K562 (cell line): Measurements from ENCODE around the gene SIGLEC6. TPM values are rescaled to one million over a fixed set of nuclear protein-coding genes. Genes with fewer than 3 reads are reported as not detected.
A peak's percentile ranks its signal among the peaks of the same experiment; 100 is the strongest.

Source experiments
- ATF6 ChIP-seq: sonication (generic); formaldehyde crosslinking; IDR thresholded peaks from 2 replicates; pipeline ENCODE4 v1.4.0; 2020; ENCODE audit warnings: mild to moderate bottlenecking, missing genetic modification reagents
- C11orf30 ChIP-seq: fragments of 450-650 bp; IDR thresholded peaks from 2 replicates; pipeline ENCODE4 v1.6.1; 2016; ENCODE audit warnings: low read depth, mild to moderate bottlenecking
- CBX2 ChIP-seq: fragments of 200-600 bp; sonication (generic); IDR thresholded peaks from one replicate; pipeline ENCODE4 v1.6.1; 2012; ENCODE audit warnings: mild to moderate bottlenecking, low read length, inconsistent platforms; ENCODE audit not compliant: insufficient read depth, poor library complexity, severe bottlenecking
- CHD4 ChIP-seq: fragments of 200-600 bp; sonication (generic); IDR thresholded peaks from 3 replicates; pipeline ENCODE4 v1.6.1; 2012; ENCODE audit warnings: low read depth, mild to moderate bottlenecking, mixed read lengths, low read length, inconsistent platforms; ENCODE audit not compliant: insufficient read depth, insufficient replicate concordance, poor library complexity, severe bottlenecking
- DIDO1 ChIP-seq: fragments of 450-650 bp; IDR thresholded peaks from 2 replicates; pipeline ENCODE4 v1.6.1; 2016; ENCODE audit warnings: low read depth, missing biosample characterization, missing genetic modification characterization
- E2F1 ChIP-seq: sonication (generic); formaldehyde crosslinking; IDR thresholded peaks from 2 replicates; pipeline ENCODE4 v1.8.1; 2023; ENCODE audit warnings: mild to moderate bottlenecking, missing genetic modification reagents, moderate library complexity
- KDM2B ChIP-seq: fragments of 250-450 bp; sonication (Bioruptor Pico); IDR thresholded peaks from 2 replicates; pipeline ENCODE4 v1.8.0; 2021; ENCODE audit warnings: mild to moderate bottlenecking, moderate library complexity
- NEUROD1 ChIP-seq: fragments of 150-350 bp; IDR thresholded peaks from 2 replicates; pipeline ENCODE4 v1.6.1; 2014; ENCODE audit warnings: borderline replicate concordance, low read length, low read depth; ENCODE audit not compliant: partially characterized antibody
- PHF21A ChIP-seq: fragments of 450-650 bp; IDR thresholded peaks from 2 replicates; pipeline ENCODE4 v1.6.1; 2017; ENCODE audit warnings: low read depth, borderline replicate concordance
- PKNOX1 ChIP-seq: fragments of 450-650 bp; IDR thresholded peaks from 2 replicates; pipeline ENCODE4 v1.6.1; 2016
- RBM14 ChIP-seq: fragments of 200-400 bp; formaldehyde crosslinking; IDR thresholded peaks from 2 replicates; pipeline ENCODE4 v1.6.1; 2018; ENCODE audit warnings: low read depth, mild to moderate bottlenecking, low read length, moderate library complexity, borderline replicate concordance; ENCODE audit not compliant: insufficient read depth
- SETDB1 ChIP-seq: IDR thresholded peaks from one replicate; pipeline ENCODE4 v1.6.1; 2012; ENCODE audit warnings: low read length, control low read depth, inconsistent platforms
- SMAD2 ChIP-seq: fragments of 150-350 bp; IDR thresholded peaks from 2 replicates; pipeline ENCODE4 v1.6.1; 2014; ENCODE audit warnings: low read depth, mild to moderate bottlenecking, low read length
- TAF7 ChIP-seq: fragments of 450-650 bp; IDR thresholded peaks from 2 replicates; pipeline ENCODE4 v1.6.1; 2016; ENCODE audit warnings: missing genetic modification characterization, missing compliant biosample characterization
- TCF7 ChIP-seq: sonication (generic); IDR thresholded peaks from 2 replicates; pipeline ENCODE4 v1.6.1; 2016; ENCODE audit warnings: antibody characterized with exemption, borderline replicate concordance
- ZC3H11A ChIP-seq: IDR thresholded peaks from 2 replicates; pipeline ENCODE4 v1.6.1; 2012; ENCODE audit warnings: low read depth, low read length, improper control_type of control experiment
- ZNF134 ChIP-seq: fragments of 250-450 bp; sonication (Bioruptor Pico); conservative IDR thresholded peaks from 2 replicates; pipeline ENCODE4 v1.4.0; 2020
- ZNF174 ChIP-seq: fragments of 250-450 bp; sonication (Bioruptor Pico); IDR thresholded peaks from 2 replicates; pipeline ENCODE4 v1.4.0; 2020; ENCODE audit warnings: mild to moderate bottlenecking
- ZNF232 ChIP-seq: sonication (generic); formaldehyde crosslinking; IDR thresholded peaks from 2 replicates; pipeline ENCODE4 v1.8.0; 2022; ENCODE audit warnings: mild to moderate bottlenecking, missing genetic modification reagents
- ZNF280A ChIP-seq: fragments of 450-650 bp; IDR thresholded peaks from 2 replicates; pipeline ENCODE4 v1.6.1; 2018; ENCODE audit warnings: mild to moderate bottlenecking, low read depth; ENCODE audit not compliant: partially characterized antibody
- ZNF445 ChIP-seq: fragments of 250-450 bp; sonication (Bioruptor Pico); IDR thresholded peaks from 2 replicates; pipeline ENCODE4 v1.4.0; 2020; ENCODE audit warnings: low read depth, mild to moderate bottlenecking, moderate library complexity
- ZNF507 ChIP-seq: conservative IDR thresholded peaks from 2 replicates; pipeline ENCODE4 v1.6.1; 2017; ENCODE audit warnings: missing genetic modification characterization, missing compliant biosample characterization
- ZNF561 ChIP-seq: fragments of 450-650 bp; formaldehyde crosslinking; conservative IDR thresholded peaks from 2 replicates; pipeline ENCODE4 v1.4.0; 2020; ENCODE audit warnings: mild to moderate bottlenecking, moderate library complexity
- polyA plus RNA-seq, 8 experiments: library from polyadenylated mRNA; depleted of rRNA in 4 of 8; stranded (reverse) in 5 of 8; unstranded in 3 of 8; fragments of >200 nt; fragmentation: Nextera tagmentation in 2 of 8; fragmentation: Illumina TruSeq in 1 of 8; extraction: Ambion mirVana in 2 of 8; extraction: Trizol in 1 of 8; gene quantifications; 2 replicates each; pipeline versions ENCODE4 v1.2.1 to v1.2.3, GENCODE V29; 2011 to 2014; ENCODE audit warnings: inconsistent platforms in 1 of 8, missing spikeins in 1 of 8
- total RNA-seq, 7 experiments: library from RNA; depleted of rRNA in 6 of 7; stranded (reverse); fragments of >200 nt in 6 of 7; fragmentation: Illumina TruSeq in 2 of 7; extraction: Trizol in 2 of 7; gene quantifications; 2 replicates each; pipeline versions ENCODE4 v1.2.1 to v1.2.3, GENCODE V29; 2011 to 2021; ENCODE audit warnings: low replicate concordance in 1 of 7

SIGLEC6 gene
- total and polyA plus RNA-seq, 9 of the 15 experiments (the other 6 are each of a cell fraction or from before 2014, with no cell fraction given), result 0.03 to 17.5 (median 0.71) TPM

- TF ChIP-seq ATF6 (CRISPR knock-in tag) (no peak), ZNF445 (CRISPR knock-in tag) (no peak), C11orf30 (no peak), KDM2B (CRISPR knock-in tag) (no peak), SETDB1 (no peak), TCF7 (0 out of 2 replicates have a peak, but pooled peaks have one; percentile 57), NEUROD1 (peak; percentile 90), ZNF232 (CRISPR knock-in tag) (no peak), PHF21A (no peak), RBM14 (no peak), CHD4 (no peak), SMAD2 (no peak), PKNOX1 (no peak), ZC3H11A (no peak), ZNF280A (no peak), ZNF561 (no peak), ZNF174 (no peak), DIDO1 (tag) (no peak), ZNF507 (tag) (no peak), TAF7 (tag) (no peak), E2F1 (no peak), CBX2 (no peak), ZNF134 (no peak)
Observed at GRCh38 chr19:51508059-51508733, 23.3 kb downstream of the SIGLEC6 start (continued).
